Keratinocyte (primary cell): Measurements from ENCODE around the gene OPALIN.

Source experiments
- EZH2 ChIP-seq: IDR thresholded peaks from one replicate; pipeline ENCODE4 v1.6.1; 2012; ENCODE audit warnings: inconsistent platforms, mild to moderate bottlenecking, low read length, moderate library complexity
- TF ChIP-seq, protein P1 (sequence below), 3 experiments: IDR thresholded peaks in 1 of 3; conservative IDR thresholded peaks in 1 of 3; optimal IDR thresholded peaks in 1 of 3; 2 replicates in 2 of 3; 3 replicates in 1 of 3; pipeline versions ENCODE3 to v1.5.1; 2011; ENCODE audit warnings: low read length in 3 of 3, mild to moderate bottlenecking in 3 of 3, moderate library complexity in 2 of 3, control low read depth in 1 of 3, inconsistent platforms in 1 of 3; ENCODE audit not compliant: insufficient read depth in 2 of 3; ENCODE audit errors: extremely low read depth in 1 of 3

DNA sequence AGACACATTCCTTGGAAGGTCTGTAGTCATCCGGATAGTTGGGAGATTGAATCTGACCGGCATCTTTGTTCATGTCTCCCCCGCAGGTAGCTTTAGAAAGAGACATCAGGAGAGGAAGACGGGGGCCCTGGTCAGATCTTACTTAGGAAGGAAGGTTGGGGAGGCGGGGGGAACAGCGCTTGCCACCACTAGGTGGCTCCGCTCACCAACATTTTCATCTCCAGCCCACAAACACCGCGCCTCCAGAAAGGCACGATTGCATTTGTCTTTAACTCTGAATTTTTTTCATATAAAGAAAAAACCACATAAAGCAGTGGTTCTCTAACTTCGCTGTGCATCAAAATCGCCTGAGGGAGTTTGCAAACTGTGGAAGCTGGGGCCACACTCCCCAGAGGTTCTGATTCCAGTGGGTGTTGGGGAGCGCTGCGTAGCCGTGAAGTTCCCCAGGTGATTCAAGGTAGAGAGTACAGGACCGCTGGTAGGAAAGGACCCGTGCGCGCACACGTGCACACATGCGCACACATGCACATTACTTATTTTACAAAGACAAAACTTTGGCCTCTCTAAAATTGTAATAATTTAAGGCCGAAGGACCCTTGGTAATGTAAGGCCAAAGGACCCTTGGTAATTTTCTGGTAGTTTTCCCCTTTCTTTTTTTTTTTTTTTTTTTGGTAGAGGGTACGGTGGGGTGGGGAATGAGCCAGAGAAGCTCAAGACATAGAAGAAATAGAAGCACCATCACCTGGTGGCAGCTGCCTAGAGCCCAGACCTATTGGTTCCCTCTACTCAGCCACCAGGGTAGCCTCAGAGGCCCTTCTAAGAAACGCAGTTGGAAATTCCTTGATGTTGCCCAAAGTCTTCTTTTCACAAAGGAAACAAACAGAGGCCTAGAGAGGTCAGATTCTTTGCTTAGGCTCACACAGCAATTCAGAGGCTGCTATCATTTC, 37.4 kb upstream of the OPALIN start:
- TF ChIP-seq, protein P1, sequence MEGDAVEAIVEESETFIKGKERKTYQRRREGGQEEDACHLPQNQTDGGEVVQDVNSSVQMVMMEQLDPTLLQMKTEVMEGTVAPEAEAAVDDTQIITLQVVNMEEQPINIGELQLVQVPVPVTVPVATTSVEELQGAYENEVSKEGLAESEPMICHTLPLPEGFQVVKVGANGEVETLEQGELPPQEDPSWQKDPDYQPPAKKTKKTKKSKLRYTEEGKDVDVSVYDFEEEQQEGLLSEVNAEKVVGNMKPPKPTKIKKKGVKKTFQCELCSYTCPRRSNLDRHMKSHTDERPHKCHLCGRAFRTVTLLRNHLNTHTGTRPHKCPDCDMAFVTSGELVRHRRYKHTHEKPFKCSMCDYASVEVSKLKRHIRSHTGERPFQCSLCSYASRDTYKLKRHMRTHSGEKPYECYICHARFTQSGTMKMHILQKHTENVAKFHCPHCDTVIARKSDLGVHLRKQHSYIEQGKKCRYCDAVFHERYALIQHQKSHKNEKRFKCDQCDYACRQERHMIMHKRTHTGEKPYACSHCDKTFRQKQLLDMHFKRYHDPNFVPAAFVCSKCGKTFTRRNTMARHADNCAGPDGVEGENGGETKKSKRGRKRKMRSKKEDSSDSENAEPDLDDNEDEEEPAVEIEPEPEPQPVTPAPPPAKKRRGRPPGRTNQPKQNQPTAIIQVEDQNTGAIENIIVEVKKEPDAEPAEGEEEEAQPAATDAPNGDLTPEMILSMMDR (optimal IDR thresholded peaks at IDR 0.05 in 1 of 3, IDR thresholded peaks at IDR 0.05 in 1 of 3, conservative IDR thresholded peaks at IDR 0.05 in 1 of 3; ENCODE audit: extremely low read depth in 1 of 3, insufficient read depth in 2 of 3, low read length in 3 of 3): peak; percentile 87 to 92 (median 87)
- TF ChIP-seq EZH2: no peak
